ENCODE results near the gene WDR81.

WDR81 gene

GRCh38 chr17:1712271-1712670 is 12.2 kb upstream of the WDR81 start:
- Histone ChIP-seq H3K9me2 (replicated peaks; ENCODE audit: low read depth, low read length) (no peaks in the 10 kb centered on the region), H3K27me3 (ENCODE audit: insufficient read depth, low read length, poor library complexity, severe bottlenecking) (no peaks in the 10 kb centered on the region), H3K4me1 (ENCODE audit: insufficient read depth, low read length, poor library complexity, severe bottlenecking) (peaks cover 11% of the 10 kb centered on the region), H3K4me2 (ENCODE audit: low read depth, low read length, poor library complexity, severe bottlenecking) (no peak overlapping the region), H4K20me1 (ENCODE audit: insufficient read depth, low read length, poor library complexity, severe bottlenecking) (peaks cover 5% of the 10 kb centered on the region), H2AFZ (ENCODE audit: low read length) (no peak overlapping the region), H3K79me2 (ENCODE audit: insufficient read depth, low read length) (no peaks in the 10 kb centered on the region), H3F3A (ENCODE audit: low read depth) (no peaks in the 10 kb centered on the region), H3K9ac (ENCODE audit: low read depth, low read length, poor library complexity, severe bottlenecking) (no peak overlapping the region), H3K9me3 (ENCODE audit: insufficient read depth, low read depth, low read length) (no peaks in the 10 kb centered on the region), H3K36me3 (ENCODE audit: insufficient read depth, low read length) (no peaks in the 10 kb centered on the region), H3K4me3 (ENCODE audit: low read length, poor library complexity, severe bottlenecking) (no peak overlapping the region)
- TF ChIP-seq CTCF (conservative IDR thresholded peaks at IDR 0.05; ENCODE audit: low read length) (no peak), EZH2phosphoT487 (IDR thresholded peaks at IDR 0.05; ENCODE audit: borderline replicate concordance) (no peak)

GRCh38 chr17:1713160-1713877 is 11.2 kb upstream of the WDR81 start:
- Histone ChIP-seq H3K9ac (ENCODE audit: low read depth, low read length, poor library complexity, severe bottlenecking) (no peak overlapping the region), H3F3A (ENCODE audit: low read depth) (no peaks in the 10 kb centered on the region), H3K79me2 (ENCODE audit: insufficient read depth, low read length) (peaks cover 1% of the 10 kb centered on the region; the same call in 1 of the 2 replicates), H3K9me3 (ENCODE audit: insufficient read depth, low read depth, low read length) (no peaks in the 10 kb centered on the region), H3K36me3 (ENCODE audit: insufficient read depth, low read length) (no peaks in the 10 kb centered on the region), H3K4me3 (ENCODE audit: low read length, poor library complexity, severe bottlenecking) (no peak overlapping the region), H3K9me2 (replicated peaks; ENCODE audit: low read depth, low read length) (no peaks in the 10 kb centered on the region), H4K20me1 (ENCODE audit: insufficient read depth, low read length, poor library complexity, severe bottlenecking) (peaks cover 5% of the 10 kb centered on the region), H3K4me1 (ENCODE audit: insufficient read depth, low read length, poor library complexity, severe bottlenecking) (peaks cover 12% of the 10 kb centered on the region), H2AFZ (ENCODE audit: low read length) (no peak overlapping the region), H3K27me3 (ENCODE audit: insufficient read depth, low read length, poor library complexity, severe bottlenecking) (no peaks in the 10 kb centered on the region), H3K4me2 (ENCODE audit: low read depth, low read length, poor library complexity, severe bottlenecking) (no peak overlapping the region)
- TF ChIP-seq CTCF (conservative IDR thresholded peaks at IDR 0.05; ENCODE audit: low read length) (no peak), EZH2phosphoT487 (IDR thresholded peaks at IDR 0.05; ENCODE audit: borderline replicate concordance) (no peak)

- H2AFZ ChIP-seq (ENCODE audit: low read length): no peak overlapping the region
- no peaks in the 10 kb centered on the region for H3K9me2 ChIP-seq (replicated peaks; ENCODE audit: low read depth, low read length)
- H3K4me2 ChIP-seq (ENCODE audit: low read depth, low read length, poor library complexity, severe bottlenecking): no peak overlapping the region
- H4K20me1 ChIP-seq (ENCODE audit: insufficient read depth, low read length, poor library complexity, severe bottlenecking): peaks cover 5% of the 10 kb centered on the region
- H3K9ac ChIP-seq (ENCODE audit: low read depth, low read length, poor library complexity, severe bottlenecking): no peak overlapping the region
- H3K27me3 ChIP-seq (ENCODE audit: insufficient read depth, low read length, poor library complexity, severe bottlenecking): no peaks in the 10 kb centered on the region
- H3K4me3 ChIP-seq (ENCODE audit: low read length, poor library complexity, severe bottlenecking): no peak overlapping the region
- TF ChIP-seq EZH2phosphoT487 (IDR thresholded peaks at IDR 0.05; ENCODE audit: borderline replicate concordance) (no peak), CTCF (conservative IDR thresholded peaks at IDR 0.05; ENCODE audit: low read length) (peak; percentile 47)
- no peaks in the 10 kb centered on the region for H3K36me3 ChIP-seq (ENCODE audit: insufficient read depth, low read length)
- H3K79me2 ChIP-seq (ENCODE audit: insufficient read depth, low read length): peaks cover 4% of the 10 kb centered on the region; the same call in 1 of the 2 replicates
- H3F3A ChIP-seq (ENCODE audit: low read depth): no peaks in the 10 kb centered on the region
- H3K9me3 ChIP-seq (ENCODE audit: insufficient read depth, low read depth, low read length): no peaks in the 10 kb centered on the region
- peaks cover 14% of the 10 kb centered on the region for H3K4me1 ChIP-seq (ENCODE audit: insufficient read depth, low read length, poor library complexity, severe bottlenecking)
These were observed 10.6 kb upstream of the WDR81 start for GRCh38 chr17:1713878-1714426.
